C4-2B (cell line): ENCODE results near the gene IL19.
"Not testable (repeated sequence)": the region's sequence is repeated elsewhere in the genome, so short reads cannot be mapped to it uniquely, and the experiment has no call there.

ENCODE experiments used
- H3K27ac ChIP-seq: fragments of 450-650 bp; 2 replicates; pipeline ENCODE4 v1.5.1; 2017
- CTCF ChIP-seq: fragments of 450-650 bp; conservative IDR thresholded peaks from 2 replicates; pipeline ENCODE4 v1.5.1; 2017; ENCODE audit warnings: mild to moderate bottlenecking
- ZFX ChIP-seq: fragments of 450-650 bp; IDR thresholded peaks from 2 replicates; pipeline ENCODE4 v1.6.1; 2017

IL19 gene

DNA sequence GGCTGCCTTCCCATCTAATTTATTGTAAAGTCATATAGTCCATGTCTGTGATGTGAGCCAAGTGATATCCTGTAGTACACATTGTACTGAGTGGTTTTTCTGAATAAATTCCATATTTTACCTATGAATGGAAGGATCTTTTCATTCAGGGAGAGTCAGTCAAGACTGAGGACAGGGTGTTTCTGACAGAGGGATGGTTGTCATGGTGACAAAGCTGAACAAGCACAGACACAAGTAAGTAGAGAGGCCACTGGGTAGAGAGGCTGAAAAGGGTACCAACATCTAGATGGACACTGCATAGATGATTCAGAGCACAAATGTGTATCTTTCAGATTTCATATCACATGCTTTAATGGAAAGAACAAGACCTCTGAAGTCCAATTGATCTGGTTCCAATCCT, 72.3 kb downstream of the IL19 start:
- H3K27ac ChIP-seq: no peak overlapping the region

GRCh38 chr1:206843626-206844025, 73.1 kb downstream of the IL19 start:
- no peak overlapping the region for H3K27ac ChIP-seq
- TF ChIP-seq CTCF: no peak
- no peak for TF ChIP-seq ZFX

More for the DNA sequence above, 72.3 kb downstream of the IL19 start:
- TF ChIP-seq ZFX (no peak), CTCF (no peak)

DNA sequence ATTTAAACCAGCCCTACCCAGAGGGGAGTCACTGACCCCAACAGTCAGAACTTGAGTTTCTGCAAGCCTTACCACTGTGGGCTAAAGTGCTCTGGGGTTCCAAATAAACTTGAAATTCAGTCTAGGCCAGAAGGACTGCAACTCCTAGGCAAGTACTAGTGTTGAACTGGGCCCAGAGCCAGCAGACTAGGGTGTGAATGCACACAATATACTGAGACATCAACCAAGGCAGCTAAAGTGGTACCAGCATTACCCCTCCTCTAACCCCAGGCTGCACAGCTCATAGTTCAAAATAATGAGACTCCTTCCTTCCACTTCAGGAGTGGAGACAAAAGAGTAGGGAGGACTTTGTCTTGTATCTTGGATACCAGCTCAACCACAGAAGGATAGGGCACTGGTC, 75.9 kb downstream of the IL19 start:
- no peak overlapping the region for H3K27ac ChIP-seq
- TF ChIP-seq ZFX (no peak), CTCF (no peak)

- TF ChIP-seq ZFX (no peak), CTCF (no peak)
- H3K27ac ChIP-seq: no peak overlapping the region
Measured at GRCh38 chr1:206847337-206847834, 76.8 kb downstream of the IL19 start.

DNA sequence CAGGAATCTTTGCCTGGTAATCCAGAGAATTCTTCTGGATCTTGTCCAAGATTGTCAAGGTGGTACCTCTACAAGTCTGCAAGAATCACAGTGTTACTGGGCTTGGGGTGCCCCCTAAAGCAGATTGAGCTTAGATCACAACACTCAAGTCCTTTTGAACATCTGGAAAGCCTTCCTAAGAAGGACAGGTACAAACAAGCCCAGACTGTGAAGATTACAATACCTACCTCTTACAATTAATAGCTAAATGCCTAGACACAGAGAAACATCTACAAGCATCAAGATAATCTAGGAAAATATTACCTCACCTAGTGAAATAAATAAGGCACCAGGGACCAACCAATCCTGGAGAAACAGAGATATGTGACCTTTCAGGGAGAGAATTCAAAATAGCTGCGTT, 77.4 kb downstream of the IL19 start:
- H3K27ac ChIP-seq: no peak overlapping the region
- TF ChIP-seq ZFX: no peak
- no peak for TF ChIP-seq CTCF

GRCh38 chr1:206850401-206850800, 79.8 kb downstream of the IL19 start:
- no peak overlapping the region for H3K27ac ChIP-seq
- TF ChIP-seq CTCF: no peak
- TF ChIP-seq ZFX: no peak

DNA sequence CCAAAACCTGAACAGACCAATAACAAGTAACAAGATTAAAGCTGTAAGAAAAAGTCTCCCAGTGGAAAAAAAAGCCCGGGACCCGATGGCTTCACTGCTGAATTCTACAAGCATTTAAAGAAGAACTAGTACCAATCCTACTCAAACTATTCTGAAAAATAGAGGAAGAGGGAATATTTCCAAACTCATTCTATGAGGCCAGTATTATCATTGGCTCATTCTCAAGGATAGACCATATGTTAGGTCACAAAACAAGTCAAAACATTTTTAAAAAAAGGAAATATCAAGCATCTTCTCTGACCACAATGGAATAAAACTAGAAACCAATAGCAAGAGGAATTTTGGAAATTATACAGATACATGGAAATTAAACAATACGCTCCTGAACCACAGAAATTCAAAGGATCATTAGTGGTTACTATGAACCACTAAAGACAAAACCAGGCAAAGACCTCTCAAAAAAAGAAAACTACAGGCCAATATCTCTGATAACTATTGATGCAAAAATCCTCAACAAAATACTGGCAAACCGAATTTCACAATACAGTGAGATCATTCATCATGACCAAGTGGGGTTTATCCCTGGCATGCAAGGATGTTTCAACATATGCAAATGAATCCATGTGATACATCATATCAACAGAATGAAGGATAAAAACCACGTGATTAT, 80.9 kb downstream of the IL19 start:
- H3K27ac ChIP-seq: no peak overlapping the region
- TF ChIP-seq ZFX (no peak), CTCF (no peak)

DNA sequence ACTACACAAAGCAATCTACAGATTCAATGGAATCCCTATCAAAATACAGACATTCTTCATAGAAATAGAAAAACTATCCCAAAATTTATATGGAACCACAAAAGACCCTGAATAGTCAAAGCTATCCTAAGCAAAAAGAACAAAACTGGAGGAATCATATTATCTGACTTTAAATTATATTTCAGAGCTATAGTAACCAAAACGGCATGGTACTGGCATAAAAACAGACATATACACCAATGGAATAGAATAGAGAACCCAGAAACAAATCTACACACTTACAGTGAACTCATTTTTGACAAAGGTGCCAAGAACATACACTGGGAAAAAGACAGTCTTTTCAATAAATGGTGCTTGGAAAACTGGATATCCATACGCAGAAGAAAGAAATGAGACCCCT, 82.1 kb downstream of the IL19 start:
- H3K27ac ChIP-seq: not testable (repeated sequence)

- H3K27ac ChIP-seq: not testable (repeated sequence)
Measured at GRCh38 chr1:206853696-206854095, 83.1 kb downstream of the IL19 start.
